GM13976 (cell line): ENCODE measurements around the gene IER3.

Source experiments
- DNase-seq: peaks from one replicate; pipeline ENCODE4 v3.0.0; 2012; ENCODE audit warnings: low spot score
- CTCF ChIP-seq: IDR thresholded peaks from 2 replicates; pipeline ENCODE4 v1.5.1; 2012; ENCODE audit warnings: borderline replicate concordance, mild to moderate bottlenecking; ENCODE audit not compliant: insufficient read depth; ENCODE audit errors: extremely low read depth, missing control alignments, control extremely low read depth
- in situ Hi-C: fragments of 300-500 bp; cut with MboI; formaldehyde crosslinking; loops from one replicate; pipeline ENCODE4 v1.12.0; 2022; ENCODE audit warnings: low sequenced_read_pairs, mixed read lengths, inconsistent platforms; ENCODE audit not compliant: unreplicated experiment

Gene IER3

GRCh38 chr6:30754631-30755030 is 10.3 kb upstream of the IER3 start:
- DNase-seq, result no peak
- no peak for TF ChIP-seq CTCF
- in situ Hi-C loops, result no loop called here

GRCh38 chr6:30752157-30752927 is 8.0 kb upstream of the IER3 start:
- in situ Hi-C loops, result no loop called here
- DNase-seq, result no peak
- no peak for TF ChIP-seq CTCF

DNA sequence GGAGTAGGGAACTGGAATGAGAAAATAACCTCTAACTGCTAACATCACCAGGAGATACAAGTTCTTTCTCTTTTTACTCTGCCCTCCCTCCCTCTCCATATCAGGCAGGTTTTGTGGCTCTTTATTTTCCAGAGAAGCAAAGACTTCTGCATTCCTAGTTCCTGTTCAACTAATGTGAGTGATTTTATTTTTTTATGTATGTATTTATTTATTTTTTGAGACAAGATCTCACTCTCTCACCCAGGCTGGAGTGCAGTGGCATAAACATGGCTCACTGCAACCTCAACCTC is 6.0 kb upstream of the IER3 start:
- no peak for TF ChIP-seq CTCF
- in situ Hi-C loops, result no loop called here
- DNase-seq, result no peak

- TF ChIP-seq CTCF, result no peak
- in situ Hi-C loops, result no loop called here
- DNase-seq, result no peak
Observed at GRCh38 chr6:30749554-30750378, 5.4 kb upstream of the IER3 start.

DNA sequence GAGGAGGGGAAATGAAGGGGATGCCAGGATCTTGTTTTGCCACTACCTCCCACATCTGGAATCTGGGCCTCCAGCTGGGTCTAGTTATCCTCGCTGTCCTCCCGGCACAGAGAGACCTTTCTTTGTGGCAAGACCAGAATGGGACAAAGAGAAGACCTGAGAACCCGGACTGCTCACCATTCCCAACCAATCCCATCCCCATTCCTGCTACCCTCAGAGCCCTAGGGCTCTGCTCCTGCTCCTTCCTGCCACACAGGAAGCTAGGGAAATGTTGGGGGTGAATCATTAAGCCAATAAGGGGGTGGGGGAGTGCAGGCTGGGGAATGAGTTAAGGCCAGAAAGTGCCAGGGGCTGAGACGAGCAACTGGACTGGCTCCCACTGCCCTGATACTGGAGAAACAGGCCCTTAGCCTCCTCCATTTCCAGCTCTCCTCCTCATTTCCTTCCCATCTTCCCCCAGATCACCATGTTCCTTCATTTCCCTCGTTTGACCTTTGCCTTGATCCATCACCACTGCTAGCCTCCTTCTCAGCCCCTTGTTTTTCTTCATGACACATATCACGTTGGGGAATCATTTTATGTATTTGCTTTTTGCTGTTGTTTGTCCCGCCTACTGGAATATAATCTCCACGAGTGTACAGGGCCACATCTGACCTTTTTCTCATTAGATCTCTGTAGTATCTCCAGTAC is 4.6 kb upstream of the IER3 start:
- in situ Hi-C loops, result no loop called here
- TF ChIP-seq CTCF, result no peak
- DNase-seq, result no peak

GRCh38 chr6:30747902-30748769 is 3.8 kb upstream of the IER3 start:
- DNase-seq, result no peak
- TF ChIP-seq CTCF, result no peak
- in situ Hi-C loops, result no loop called here
